Measurements from ENCODE around the gene WNT2B. TPM values are rescaled to one million over a fixed set of nuclear protein-coding genes. Genes with fewer than 3 reads are reported as not detected.

Gene WNT2B
- not detected for total RNA-seq

GRCh38 chr1:112508278-112509004, at the start of gene WNT2B:
WNT2B (plus strand) TSS chr1:112508965; CDS start chr1:112509263, 298 bp downstream.

Small RNAs within 50 kb of the gene (microRNA-seq; reads per million reads assigned to microRNA genes)
- not detected for gene MIR4256 (ENCODE audit: borderline microRNAs expressed, borderline replicate concordance)

Other genes starting within 250 kb of the WNT2B start
- gene CTTNBP2NL, start 112.8 kb upstream of the WNT2B start, total RNA-seq, result under 1 TPM; 0.39 to 0.50 TPM
- 10 to 100 TPM; 13.4 to 13.5 TPM for gene ST7L, start 110.2 kb downstream of the WNT2B start, total RNA-seq
- 100 to 1,000 TPM; 217 to 234 TPM for gene CAPZA1, start 110.9 kb downstream of the WNT2B start, total RNA-seq
- gene MOV10, start 165.7 kb downstream of the WNT2B start, total RNA-seq, result 10 to 100 TPM; 62.5 to 64.1 TPM
- gene RHOC, start 198.2 kb downstream of the WNT2B start, total RNA-seq, result 10 to 100 TPM; 45.5 to 48.9 TPM
- not detected for gene PPM1J, start 206.4 kb downstream of the WNT2B start, total RNA-seq

All from activated naive CD4-positive, alpha-beta T cell treated with anti-CD3 and anti-CD28 coated beads, Interleukin-2, amount 10 ng/mL, durations not matched to agents 5 hours and 36 hours (primary cell).